Loucy (cell line): ENCODE data around the gene CENPL.

Experiments
- H2AFZ ChIP-seq: fragments of 200-600 bp; sonication (generic); 2 replicates; pipeline ENCODE4 v1.6.0; 2016; ENCODE audit warnings: antibody characterized with exemption, mild to moderate bottlenecking, low read length, moderate library complexity
- H3F3A ChIP-seq: fragments of 200-600 bp; 2 replicates; pipeline ENCODE4 v1.6.0; 2016; ENCODE audit warnings: antibody characterized with exemption, low read depth, mild to moderate bottlenecking
- H3K27me3 ChIP-seq: fragments of 200-600 bp; sonication (generic); 2 replicates; pipeline ENCODE4 v1.6.1; 2014; ENCODE audit warnings: low read length, mild to moderate bottlenecking; ENCODE audit not compliant: insufficient read depth, poor library complexity, severe bottlenecking
- H3K36me3 ChIP-seq: fragments of 200-600 bp; sonication (generic); 2 replicates; pipeline ENCODE4 v1.6.1; 2016; ENCODE audit warnings: low read length; ENCODE audit not compliant: insufficient read depth
- H3K4me1 ChIP-seq: fragments of 200-600 bp; sonication (generic); 2 replicates; pipeline ENCODE4 v1.5.1; 2014; ENCODE audit warnings: low read length, mild to moderate bottlenecking; ENCODE audit not compliant: insufficient read depth, poor library complexity, severe bottlenecking
- H3K4me2 ChIP-seq: fragments of 200-600 bp; sonication (generic); 2 replicates; pipeline ENCODE4 v1.6.0; 2014; ENCODE audit warnings: antibody characterized with exemption, low read length, low read depth, mild to moderate bottlenecking; ENCODE audit not compliant: poor library complexity, severe bottlenecking
- H3K4me3 ChIP-seq: fragments of 200-600 bp; sonication (generic); 2 replicates; pipeline ENCODE4 v1.5.1; 2014; ENCODE audit warnings: low read length, mild to moderate bottlenecking, mixed read lengths; ENCODE audit not compliant: poor library complexity, severe bottlenecking
- H3K79me2 ChIP-seq: fragments of 200-600 bp; sonication (generic); 2 replicates; pipeline ENCODE4 v1.6.1; 2014; ENCODE audit warnings: low read length; ENCODE audit not compliant: insufficient read depth
- H3K9ac ChIP-seq: fragments of 200-600 bp; sonication (generic); 2 replicates; pipeline ENCODE4 v1.6.0; 2014; ENCODE audit warnings: mild to moderate bottlenecking, low read depth, low read length, moderate library complexity; ENCODE audit not compliant: poor library complexity, severe bottlenecking
- H3K9me2 ChIP-seq: fragments of 200-600 bp; sonication (generic); replicated peaks from 2 replicates; pipeline ENCODE4 v1.6.1; 2016; ENCODE audit warnings: low read depth, low read length, mixed read lengths
- H3K9me3 ChIP-seq: fragments of 200-600 bp; sonication (generic); 2 replicates; pipeline ENCODE4 v1.6.1; 2014; ENCODE audit warnings: mild to moderate bottlenecking, antibody characterized with exemption, low read length, low read depth; ENCODE audit not compliant: insufficient read depth
- H4K20me1 ChIP-seq: fragments of 200-600 bp; sonication (generic); 2 replicates; pipeline ENCODE4 v1.6.0; 2014; ENCODE audit warnings: antibody characterized with exemption, low read length, mild to moderate bottlenecking; ENCODE audit not compliant: insufficient read depth, poor library complexity, severe bottlenecking
- EZH2phosphoT487 ChIP-seq: fragments of 200-600 bp; IDR thresholded peaks from 2 replicates; pipeline ENCODE4 v1.6.1; 2018; ENCODE audit warnings: antibody characterized with exemption, mild to moderate bottlenecking, moderate library complexity, borderline replicate concordance
- TF ChIP-seq, protein P1 (sequence below): fragments of 200-600 bp; sonication (generic); conservative IDR thresholded peaks from 2 replicates; pipeline ENCODE4 v1.5.1; 2014; ENCODE audit warnings: mild to moderate bottlenecking, antibody characterized with exemption, low read length

CENPL gene

GRCh38 chr1:173827611-173828010 is 2.9 kb upstream of the CENPL start:
- H3K9me2 ChIP-seq = no peaks in the 10 kb centered on the region
- H3K9me3 ChIP-seq = no peaks in the 10 kb centered on the region
- peak overlapping the region; percentile 70 for H3K4me2 ChIP-seq
- peaks cover 12% of the 10 kb centered on the region for H3K4me1 ChIP-seq
- H3K9ac ChIP-seq = peak overlapping the region; percentile 34
- TF ChIP-seq, protein P1, sequence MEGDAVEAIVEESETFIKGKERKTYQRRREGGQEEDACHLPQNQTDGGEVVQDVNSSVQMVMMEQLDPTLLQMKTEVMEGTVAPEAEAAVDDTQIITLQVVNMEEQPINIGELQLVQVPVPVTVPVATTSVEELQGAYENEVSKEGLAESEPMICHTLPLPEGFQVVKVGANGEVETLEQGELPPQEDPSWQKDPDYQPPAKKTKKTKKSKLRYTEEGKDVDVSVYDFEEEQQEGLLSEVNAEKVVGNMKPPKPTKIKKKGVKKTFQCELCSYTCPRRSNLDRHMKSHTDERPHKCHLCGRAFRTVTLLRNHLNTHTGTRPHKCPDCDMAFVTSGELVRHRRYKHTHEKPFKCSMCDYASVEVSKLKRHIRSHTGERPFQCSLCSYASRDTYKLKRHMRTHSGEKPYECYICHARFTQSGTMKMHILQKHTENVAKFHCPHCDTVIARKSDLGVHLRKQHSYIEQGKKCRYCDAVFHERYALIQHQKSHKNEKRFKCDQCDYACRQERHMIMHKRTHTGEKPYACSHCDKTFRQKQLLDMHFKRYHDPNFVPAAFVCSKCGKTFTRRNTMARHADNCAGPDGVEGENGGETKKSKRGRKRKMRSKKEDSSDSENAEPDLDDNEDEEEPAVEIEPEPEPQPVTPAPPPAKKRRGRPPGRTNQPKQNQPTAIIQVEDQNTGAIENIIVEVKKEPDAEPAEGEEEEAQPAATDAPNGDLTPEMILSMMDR = no peak
- no peak for TF ChIP-seq EZH2phosphoT487
- no peaks in the 10 kb centered on the region for H3F3A ChIP-seq
- H3K4me3 ChIP-seq = no peak overlapping the region
- peaks cover 7% of the 10 kb centered on the region for H4K20me1 ChIP-seq
- no peak overlapping the region for H2AFZ ChIP-seq
- H3K36me3 ChIP-seq = no peaks in the 10 kb centered on the region
- H3K27me3 ChIP-seq = no peaks in the 10 kb centered on the region
- H3K79me2 ChIP-seq = peaks cover 24% of the 10 kb centered on the region

- Histone ChIP-seq H3K9me2 (no peaks in the 10 kb centered on the region), H3F3A (no peaks in the 10 kb centered on the region), H3K9me3 (no peaks in the 10 kb centered on the region), H3K9ac (peak overlapping the region; percentile 97), H3K27me3 (no peaks in the 10 kb centered on the region), H3K36me3 (0 out of 2 replicates have a peak, but pooled peaks cover 4% of the 10 kb centered on the region), H3K4me3 (peak overlapping the region; percentile 94), H3K4me2 (peak overlapping the region; percentile 99), H3K4me1 (peaks cover 37% of the 10 kb centered on the region), H4K20me1 (peaks cover 22% of the 10 kb centered on the region), H2AFZ (peak overlapping the region; percentile 94), H3K79me2 (peaks cover 62% of the 10 kb centered on the region)
- TF ChIP-seq, protein P1 = no peak
- no peak for TF ChIP-seq EZH2phosphoT487
These were observed 835 bp downstream of the CENPL start for GRCh38 chr1:173823781-173824314.

DNA sequence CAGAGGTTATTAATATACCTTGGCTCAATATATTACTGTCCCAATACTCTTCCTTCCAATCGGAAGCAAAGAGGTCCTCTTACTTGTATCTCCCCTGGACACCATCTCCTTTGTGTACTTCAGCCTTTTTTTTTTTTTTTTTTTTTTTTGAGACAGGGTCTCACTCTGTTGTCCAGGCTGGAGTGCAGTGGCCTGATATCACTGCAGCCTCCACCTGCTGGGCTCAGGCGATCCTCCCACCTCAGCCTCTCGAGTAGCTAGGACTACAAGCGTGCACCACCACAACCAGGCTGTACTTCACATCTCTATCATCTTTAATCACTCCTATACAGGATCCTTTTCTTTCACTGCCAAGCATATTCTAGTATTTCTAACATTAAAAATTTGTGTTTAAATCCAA is 3.0 kb downstream of the CENPL start:
- peak overlapping the region; percentile 39 for H3K9ac ChIP-seq

More for the DNA sequence above, 3.0 kb downstream of the CENPL start:
- Histone ChIP-seq H3K9me3 (no peaks in the 10 kb centered on the region), H3K4me1 (peaks cover 37% of the 10 kb centered on the region), H3K36me3 (0 out of 2 replicates have a peak, but pooled peaks cover 8% of the 10 kb centered on the region), H3K9me2 (no peaks in the 10 kb centered on the region), H2AFZ (no peak overlapping the region), H3F3A (no peaks in the 10 kb centered on the region), H3K4me3 (peak overlapping the region; percentile 94), H3K79me2 (peaks cover 75% of the 10 kb centered on the region), H3K4me2 (peak overlapping the region; percentile 99), H4K20me1 (peaks cover 22% of the 10 kb centered on the region), H3K27me3 (no peaks in the 10 kb centered on the region)
- TF ChIP-seq EZH2phosphoT487 = no peak
- TF ChIP-seq, protein P1 = no peak
